H1 (cell line): ENCODE measurements around the gene CRYGN. TPM values are rescaled to one million over a fixed set of nuclear protein-coding genes. Genes with fewer than 3 reads are reported as not detected.

ENCODE experiments used
- CTCF ChIA-PET: fragments of 300-600 bp; sonication (Branson Sonifier 250); formaldehyde crosslinking; loops from one replicate; lab custom pipeline; 2021; ENCODE audit not compliant: partially characterized antibody; lab: Charles Lee
- POLR2A ChIA-PET: fragments of 300-600 bp; sonication (Branson Sonifier 250); formaldehyde crosslinking; loops from one replicate; lab custom pipeline; 2021; ENCODE audit warnings: inconsistent platforms; ENCODE audit not compliant: partially characterized antibody; lab: Charles Lee
- DNase-seq, 2 experiments: peaks; one replicate each; pipeline versions ENCODE4 v3.0.0 to v3.0.0-alpha.2; 2010 to 2022; ENCODE audit warnings: low spot score in 2 of 2, low read depth in 1 of 2, mixed read lengths in 1 of 2
- FAIRE-seq: peaks from 2 replicates; lab custom pipeline; 2011; peaks lifted over from hg19 to GRCh38; lab: Jason Lieb, UNC
- H2AFZ ChIP-seq: 2 replicates; pipeline ENCODE4 v1.8.1; 2012; ENCODE audit warnings: low read length, inconsistent platforms
- H2AK5ac ChIP-seq: 2 replicates; pipeline ENCODE4 v1.6.1; 2013; ENCODE audit warnings: low read depth, low read length
- H2BK120ac ChIP-seq: replicated peaks from 2 replicates; pipeline ENCODE3; 2013; ENCODE audit warnings: low read depth, low read length, inconsistent platforms
- H2BK12ac ChIP-seq: 2 replicates; pipeline ENCODE4 v1.6.1; 2013; ENCODE audit warnings: low read depth, low read length
- H2BK15ac ChIP-seq: 2 replicates; pipeline ENCODE4 v1.6.1; 2013; ENCODE audit warnings: low read length
- H2BK20ac ChIP-seq: 2 replicates; pipeline ENCODE4 v1.6.1; 2013; ENCODE audit warnings: low read length
- H2BK5ac ChIP-seq: 2 replicates; pipeline ENCODE4 v1.6.1; 2013; ENCODE audit warnings: low read depth, low read length
- H3K14ac ChIP-seq: 2 replicates; pipeline ENCODE4 v1.6.1; 2013; ENCODE audit warnings: inconsistent platforms; ENCODE audit not compliant: insufficient read length
- H3K18ac ChIP-seq: 2 replicates; pipeline ENCODE4 v1.6.1; 2013; ENCODE audit warnings: low read length; ENCODE audit errors: extremely low read depth
- H3K23ac ChIP-seq: 2 replicates; pipeline ENCODE4 v1.6.1; 2013; ENCODE audit warnings: inconsistent platforms; ENCODE audit not compliant: insufficient read length
- H3K23me2 ChIP-seq: 2 replicates; pipeline ENCODE4 v1.6.1; 2013; ENCODE audit warnings: low read depth, low read length
- H3K27ac ChIP-seq: 2 replicates; pipeline ENCODE4 v1.6.1; 2011; ENCODE audit warnings: low read depth, low read length, inconsistent platforms
- H3K27me3 ChIP-seq, 4 experiments: replicated peaks in 1 of 4; 1 replicate in 1 of 4; 2 replicates in 3 of 4; pipeline versions ENCODE4 v1.6.1 to v1.8.1; 2011 to 2013; ENCODE audit warnings: low read length in 3 of 4, mild to moderate bottlenecking in 3 of 4, inconsistent platforms in 2 of 4, mixed read lengths in 2 of 4, moderate library complexity in 1 of 4; ENCODE audit not compliant: control insufficient read depth in 3 of 4, insufficient read depth in 3 of 4; ENCODE audit errors: extremely low read depth in 1 of 4
- H3K36me3 ChIP-seq, 4 experiments: 2 replicates each; pipeline versions ENCODE4 v1.6.1 to v1.8.1; 2011 to 2013; ENCODE audit warnings: mild to moderate bottlenecking in 4 of 4, low read length in 3 of 4, moderate library complexity in 2 of 4, control low read depth in 1 of 4, inconsistent platforms in 1 of 4; ENCODE audit not compliant: insufficient read depth in 4 of 4, control insufficient read depth in 2 of 4
- H3K4ac ChIP-seq: replicated peaks from 2 replicates; pipeline ENCODE3; 2013; ENCODE audit warnings: low read length, low read depth, mixed read lengths, inconsistent platforms; ENCODE audit not compliant: insufficient read length
- H3K4me1 ChIP-seq, 4 experiments: replicated peaks in 1 of 4; 1 replicate in 1 of 4; 2 replicates in 3 of 4; pipeline versions ENCODE4 v1.6.1 to v1.8.1; 2011 to 2013; ENCODE audit warnings: low read length in 3 of 4, inconsistent platforms in 2 of 4, mixed read lengths in 1 of 4; ENCODE audit not compliant: insufficient read depth in 4 of 4, control insufficient read depth in 3 of 4
- H3K4me2 ChIP-seq, 2 experiments: 2 replicates each; pipeline versions ENCODE4 v1.6.1 to v1.8.1; 2011 to 2013; ENCODE audit warnings: low read depth in 2 of 2, low read length in 2 of 2, control low read depth in 1 of 2, inconsistent platforms in 1 of 2, mild to moderate bottlenecking in 1 of 2; ENCODE audit not compliant: insufficient read depth in 1 of 2
- H3K4me3 ChIP-seq, 4 experiments: fragments of 200-600, 300-600 bp in 1 of 4; sonication (generic), shearing (Covaris generic), sonication (Bioruptor Twin) in 1 of 4; 2 replicates each; pipeline versions ENCODE4 v1.5.1 to v1.8.1; 2011 to 2016; ENCODE audit warnings: low read length in 4 of 4, low read depth in 3 of 4, control low read depth in 2 of 4, inconsistent platforms in 2 of 4, mild to moderate bottlenecking in 2 of 4, mixed read lengths in 1 of 4, moderate library complexity in 1 of 4; ENCODE audit not compliant: insufficient read depth in 2 of 4; ENCODE audit errors: extremely low read depth in 1 of 4
- H3K56ac ChIP-seq: replicated peaks from 2 replicates; pipeline ENCODE3; 2013; ENCODE audit warnings: low read depth, mild to moderate bottlenecking, mixed read lengths, low read length, inconsistent platforms; ENCODE audit not compliant: insufficient read length
- H3K79me1 ChIP-seq: 2 replicates; pipeline ENCODE4 v1.6.1; 2013; ENCODE audit warnings: low read depth, low read length, control low read depth
- H3K79me2 ChIP-seq, 2 experiments: 2 replicates each; pipeline versions ENCODE4 v1.6.1 to v1.8.1; 2012 to 2013; ENCODE audit warnings: low read length in 2 of 2, mild to moderate bottlenecking in 2 of 2, inconsistent platforms in 1 of 2; ENCODE audit not compliant: insufficient read depth in 2 of 2, control insufficient read depth in 1 of 2
- H3K9ac ChIP-seq, 4 experiments: replicated peaks in 1 of 4; 1 replicate in 1 of 4; 2 replicates in 3 of 4; pipeline versions ENCODE4 v1.6.1 to v1.8.1; 2011 to 2013; ENCODE audit warnings: low read depth in 3 of 4, low read length in 3 of 4, control low read depth in 2 of 4, mild to moderate bottlenecking in 2 of 4, moderate library complexity in 2 of 4, inconsistent platforms in 1 of 4; ENCODE audit errors: extremely low read depth in 1 of 4
- H3K9me3 ChIP-seq, 2 experiments: 2 replicates each; pipeline versions ENCODE4 v1.6.1 to v1.8.1; 2012 to 2013; ENCODE audit warnings: mild to moderate bottlenecking in 2 of 2, moderate library complexity in 2 of 2, control low read depth in 1 of 2, inconsistent platforms in 1 of 2, low read depth in 1 of 2, low read length in 1 of 2, mixed read lengths in 1 of 2; ENCODE audit not compliant: insufficient read depth in 2 of 2
- H4K20me1 ChIP-seq, 2 experiments: replicated peaks in 1 of 2; 2 replicates each; pipeline versions ENCODE3 to v1.8.1; 2011 to 2013; ENCODE audit warnings: inconsistent platforms in 2 of 2, low read length in 2 of 2, mild to moderate bottlenecking in 1 of 2; ENCODE audit not compliant: insufficient read depth in 2 of 2, control insufficient read depth in 1 of 2
- H4K5ac ChIP-seq: 2 replicates; pipeline ENCODE4 v1.6.1; 2013; ENCODE audit warnings: low read length, low read depth, mixed read lengths, inconsistent platforms; ENCODE audit not compliant: insufficient read length
- H4K8ac ChIP-seq: 2 replicates; pipeline ENCODE4 v1.8.0; 2013; ENCODE audit warnings: mild to moderate bottlenecking, moderate library complexity, low read length, inconsistent platforms; ENCODE audit not compliant: insufficient read depth; ENCODE audit errors: extremely low read depth
- H4K91ac ChIP-seq: replicated peaks from 2 replicates; pipeline ENCODE3; 2013; ENCODE audit warnings: low read length, mixed read lengths, inconsistent platforms; ENCODE audit not compliant: insufficient read length
- ASH2L ChIP-seq: fragments of 200-600, 300-600 bp; sonication (generic); IDR thresholded peaks from one replicate; pipeline ENCODE4 v1.7.1; 2017; ENCODE audit warnings: low read length
- KDM4A ChIP-seq: IDR thresholded peaks from one replicate; pipeline ENCODE4 v1.7.1; 2012; ENCODE audit warnings: low read depth, mild to moderate bottlenecking, moderate library complexity, low read length, inconsistent platforms; ENCODE audit not compliant: severe bottlenecking
- KDM5A ChIP-seq: fragments of 200-600 bp; IDR thresholded peaks from 2 replicates; pipeline ENCODE4 v1.7.1; 2012; ENCODE audit warnings: mild to moderate bottlenecking, low read length, inconsistent platforms, mixed read lengths
- MAFK ChIP-seq: IDR thresholded peaks from 2 replicates; pipeline ENCODE4 v1.6.1; 2012; ENCODE audit warnings: low read depth, mild to moderate bottlenecking, improper control_type of control experiment, low read length
- PHF8 ChIP-seq: fragments of 200-600 bp; sonication (generic); conservative IDR thresholded peaks from 2 replicates; pipeline ENCODE4 v1.7.1; 2012; ENCODE audit warnings: low read depth, mild to moderate bottlenecking, inconsistent platforms, low read length, moderate library complexity
- POLR2A ChIP-seq, 2 experiments: IDR thresholded peaks; 1 replicate in 1 of 2; 2 replicates in 1 of 2; pipeline ENCODE4 v1.6.1; 2011; ENCODE audit warnings: low read depth in 2 of 2, low read length in 2 of 2, mild to moderate bottlenecking in 2 of 2; ENCODE audit errors: control extremely low read depth in 1 of 2
- RBBP5 ChIP-seq: IDR thresholded peaks from 2 replicates; pipeline ENCODE4 v1.7.1; 2012; ENCODE audit warnings: low read depth, mild to moderate bottlenecking, inconsistent platforms, low read length, moderate library complexity, borderline replicate concordance
- SP1 ChIP-seq: IDR thresholded peaks from 2 replicates; pipeline ENCODE4 v1.6.1; 2011; ENCODE audit warnings: low read depth, low read length
- TAF1 ChIP-seq: IDR thresholded peaks from 2 replicates; pipeline ENCODE4 v1.6.1; 2011; ENCODE audit warnings: mild to moderate bottlenecking, low read depth, low read length
- YY1 ChIP-seq: IDR thresholded peaks from 2 replicates; pipeline ENCODE4 v1.6.1; 2011; ENCODE audit warnings: low read depth, mild to moderate bottlenecking, low read length
- WGBS, 2 experiments: shearing (Covaris generic) in 1 of 2; methylation state at CpG; one replicate each; pipeline versions ENCODE4 v1.1.6 to v1.1.7; 2013 to 2015; ENCODE audit warnings: low lambda C conversion rate in 2 of 2, mixed read lengths in 2 of 2, inconsistent platforms in 1 of 2, low coverage in 1 of 2, missing lambda C conversion rate in 1 of 2; ENCODE audit not compliant: insufficient replicate concordance in 2 of 2, insufficient coverage in 1 of 2, insufficient read length in 1 of 2; ENCODE audit errors: extremely low coverage in 1 of 2, missing lambda C conversion rate in 1 of 2; 5-methylcytosine and 5-hydroxymethylcytosine counted together
- polyA plus RNA-seq, 7 experiments: library from polyadenylated mRNA; depleted of rRNA in 3 of 7; stranded (reverse) in 5 of 7; unstranded in 2 of 7; fragments of >200 nt in 5 of 7; fragments of 200-250 nt in 2 of 7; gene quantifications; 1 replicate in 5 of 7; 2 replicates in 1 of 7; 4 replicates in 1 of 7; pipeline versions ENCODE4 v1.2.1 to v1.2.3, GENCODE V29; 2011 to 2013; ENCODE audit warnings: missing spikeins in 2 of 7, mixed read lengths in 2 of 7
- total RNA-seq: library from RNA; stranded (reverse); fragmentation: NEBNext Ultra II Directional; extraction: Animal tissue kit (Norgen Biotek cat#: 25700); gene quantifications from 2 replicates; pipeline ENCODE4 v1.2.1, GENCODE V29; 2021
- TF ChIP-seq, protein P1 (sequence below): IDR thresholded peaks from 2 replicates; pipeline ENCODE4 v1.6.1; 2012; ENCODE audit warnings: inconsistent platforms

CRYGN gene
- total and polyA plus RNA-seq, 2 of the 8 experiments (the other 6 are each of a cell fraction or from before 2014, with no cell fraction given) = 0.98 to 1.6 TPM

DNA sequence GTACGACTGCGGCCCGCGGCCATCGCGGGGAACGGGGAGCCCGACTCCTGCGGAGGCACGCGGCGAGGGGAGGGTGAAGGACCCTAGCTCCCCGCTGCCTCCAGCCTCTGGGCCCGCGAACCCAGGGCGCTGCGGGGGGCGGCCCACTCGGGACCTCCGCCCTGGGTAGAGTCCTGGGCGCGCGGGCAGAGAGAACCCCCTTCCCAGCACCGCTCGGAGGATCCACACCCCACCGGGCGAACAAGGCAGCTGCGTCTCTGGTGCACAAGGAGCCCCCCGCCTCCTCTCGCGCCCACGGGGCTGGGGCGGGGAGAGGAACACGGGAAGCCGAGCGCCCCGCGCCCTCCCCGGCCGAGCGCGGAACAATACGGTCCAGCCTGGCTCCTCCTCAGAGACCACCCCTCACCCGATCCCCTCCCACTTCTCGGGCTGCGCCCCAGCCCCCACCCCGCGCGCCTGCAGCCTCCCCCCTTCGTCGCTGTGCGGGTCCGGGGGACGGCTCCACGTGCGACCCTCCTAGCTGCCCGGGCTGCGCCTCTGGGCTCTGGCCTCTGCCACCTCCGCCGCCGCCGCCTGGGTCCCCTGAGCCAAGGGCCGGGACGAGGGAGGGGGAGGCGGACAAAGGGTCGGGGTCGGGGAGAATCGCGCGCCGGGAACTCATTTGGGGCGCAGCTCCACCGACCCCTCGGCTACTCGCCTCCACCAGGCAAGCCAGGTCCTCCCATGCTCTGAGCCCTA lies 30.1 kb downstream of the CRYGN start, which contains the start of gene WDR86:
WDR86 (minus strand) TSS at position 372 of the 738 bp plus-strand sequence. CDS start 449 bp downstream, outside the sequence.
- H3K18ac ChIP-seq = peak within 1 kb of the TSS; percentile 78
- peak within 1 kb of the TSS; percentile 52 for H4K91ac ChIP-seq
- no peaks in the 10 kb centered on the region; a peak in 1 of 8 replicates for H3K36me3 ChIP-seq
- H2BK12ac ChIP-seq = peak within 1 kb of the TSS; percentile 99; the same call in 1 of the 2 replicates
- POLR2A ChIA-PET = interaction anchor here (0.6 to 2.7 kb wide), 7 partner anchors 22 to 115 kb away, joined by 3 to 9 read pairs (median 4); partner anchors contain the start of genes CRYGN and RHEB
- peak within 1 kb of the TSS; percentile 20 for H3K56ac ChIP-seq
- CTCF ChIA-PET = interaction anchor here (1.1 to 3.2 kb wide), 3 partner anchors 31 to 41 kb away, joined by 4 to 17 read pairs (median 11); partner anchors contain the start of gene CRYGN
- H4K8ac ChIP-seq = peak within 1 kb of the TSS; percentile 62
- H3K79me1 ChIP-seq = no peaks in the 10 kb centered on the region; the same call in 1 of the 2 replicates
- H3K4me1 ChIP-seq = peaks cover 0 to 22% (median 16%) of the 10 kb centered on the region in 4 experiments; a peak in 6 of 7 replicates
- 0 out of 2 replicates have a peak within 1 kb of the TSS, but pooled peaks have one; percentile 37 for H2BK20ac ChIP-seq
- H2BK15ac ChIP-seq = peak within 1 kb of the TSS; percentile 29; the same call in 1 of the 2 replicates
- FAIRE-seq (no peak), DNase-seq (peak in 1 of 2 experiments; percentile 83)
- peaks cover 0 to 2% of the 10 kb centered on the region in 2 experiments for H4K20me1 ChIP-seq
- H3K27me3 ChIP-seq = peaks cover 0 to 28% (median 17%) of the 10 kb centered on the region in 4 experiments; a peak in 5 of 7 replicates
- peaks cover 21% of the 10 kb centered on the region for H3K23me2 ChIP-seq
- no peak within 1 kb of the TSS for H3K23ac ChIP-seq
- no peaks in the 10 kb centered on the region for H3K79me2 ChIP-seq
- WGBS, 2 experiments = 1% methylated on average over 17 of the region's 75 CpGs; no CpG with 5 or more reads in 1 of the 2 experiments
- H4K5ac ChIP-seq = no peak within 1 kb of the TSS
- H2BK120ac ChIP-seq = no peak within 1 kb of the TSS
- H2AFZ ChIP-seq = 0 out of 2 replicates have a peak within 1 kb of the TSS, but pooled peaks have one; percentile 25
- peak within 1 kb of the TSS; percentile 90 to 97 for H3K4me2 ChIP-seq
- peak within 1 kb of the TSS; percentile 32; the same call in 1 of the 2 replicates for H2BK5ac ChIP-seq
- H3K4ac ChIP-seq = peak within 1 kb of the TSS; percentile 25
- no peak within 1 kb of the TSS for H2AK5ac ChIP-seq
- no peak within 1 kb of the TSS for H3K27ac ChIP-seq
- H3K4me3 ChIP-seq = peak within 1 kb of the TSS; percentile 69 to 84 (median 80)
- no peaks in the 10 kb centered on the region for H3K9me3 ChIP-seq
- no peak within 1 kb of the TSS for H3K14ac ChIP-seq
- H3K9ac ChIP-seq = peak within 1 kb of the TSS; percentile 20 to 60 (median 45)
- TF ChIP-seq YY1 (peak; percentile 47; the same call in 1 of the 2 replicates), SP1 (no peak), MAFK (no peak), TAF1 (0 out of 2 replicates have a peak, but pooled peaks have one; percentile 13), RBBP5 (peak; percentile 6; the same call in 1 of the 2 replicates), PHF8 (peak; percentile 20; the same call in 1 of the 2 replicates), KDM4A (peak; percentile 87), POLR2A (IDR thresholded peaks at IDR 0.05; ENCODE audit: control extremely low read depth in 1 of 2, low read depth in 2 of 2, low read length in 2 of 2) (0 out of 3 replicates have a peak, but pooled peaks of 1 of the 2 experiments have one; percentile 26), ASH2L (peak; percentile 3), KDM5A (no peak)
- TF ChIP-seq, protein P1, sequence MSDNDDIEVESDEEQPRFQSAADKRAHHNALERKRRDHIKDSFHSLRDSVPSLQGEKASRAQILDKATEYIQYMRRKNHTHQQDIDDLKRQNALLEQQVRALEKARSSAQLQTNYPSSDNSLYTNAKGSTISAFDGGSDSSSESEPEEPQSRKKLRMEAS = peak; percentile 42; the same call in 1 of the 2 replicates
